WI38 (cell line): Measurements from ENCODE around the gene PRR14.
"Not testable (repeated sequence)": the region's sequence is repeated elsewhere in the genome, so short reads cannot be mapped to it uniquely, and the experiment has no call there.

ENCODE experiments used
- H3K4me3 ChIP-seq: 2 replicates; pipeline ENCODE4 v1.5.1; 2011; ENCODE audit warnings: low read depth, mild to moderate bottlenecking, control low read depth, low read length
- TF ChIP-seq, protein P1 (sequence below): IDR thresholded peaks from 2 replicates; pipeline ENCODE4 v1.5.1; 2012; ENCODE audit warnings: low read depth, mild to moderate bottlenecking, control low read depth, low read length

Gene PRR14

DNA sequence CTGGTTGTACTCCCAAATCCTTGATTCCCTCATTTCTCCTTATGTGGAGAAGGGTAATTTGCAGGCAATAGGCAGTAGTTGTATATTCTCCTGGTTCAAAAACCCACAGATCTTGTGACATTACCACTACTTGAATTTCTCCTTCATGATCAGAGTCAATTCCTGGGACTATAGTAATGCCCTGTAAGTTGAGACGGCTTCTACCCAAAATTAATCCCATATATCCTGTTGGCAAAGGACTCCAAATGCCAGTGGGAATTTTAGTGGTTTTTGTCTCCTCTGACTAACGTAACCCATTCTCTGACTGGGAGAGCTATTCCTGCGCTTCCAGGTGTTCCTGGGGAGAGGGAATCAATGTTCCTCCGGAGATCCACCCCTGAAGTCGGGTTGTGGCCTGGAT, 29.0 kb upstream of the PRR14 start:
- no peak overlapping the region for H3K4me3 ChIP-seq
- TF ChIP-seq, protein P1, sequence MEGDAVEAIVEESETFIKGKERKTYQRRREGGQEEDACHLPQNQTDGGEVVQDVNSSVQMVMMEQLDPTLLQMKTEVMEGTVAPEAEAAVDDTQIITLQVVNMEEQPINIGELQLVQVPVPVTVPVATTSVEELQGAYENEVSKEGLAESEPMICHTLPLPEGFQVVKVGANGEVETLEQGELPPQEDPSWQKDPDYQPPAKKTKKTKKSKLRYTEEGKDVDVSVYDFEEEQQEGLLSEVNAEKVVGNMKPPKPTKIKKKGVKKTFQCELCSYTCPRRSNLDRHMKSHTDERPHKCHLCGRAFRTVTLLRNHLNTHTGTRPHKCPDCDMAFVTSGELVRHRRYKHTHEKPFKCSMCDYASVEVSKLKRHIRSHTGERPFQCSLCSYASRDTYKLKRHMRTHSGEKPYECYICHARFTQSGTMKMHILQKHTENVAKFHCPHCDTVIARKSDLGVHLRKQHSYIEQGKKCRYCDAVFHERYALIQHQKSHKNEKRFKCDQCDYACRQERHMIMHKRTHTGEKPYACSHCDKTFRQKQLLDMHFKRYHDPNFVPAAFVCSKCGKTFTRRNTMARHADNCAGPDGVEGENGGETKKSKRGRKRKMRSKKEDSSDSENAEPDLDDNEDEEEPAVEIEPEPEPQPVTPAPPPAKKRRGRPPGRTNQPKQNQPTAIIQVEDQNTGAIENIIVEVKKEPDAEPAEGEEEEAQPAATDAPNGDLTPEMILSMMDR = no peak

DNA sequence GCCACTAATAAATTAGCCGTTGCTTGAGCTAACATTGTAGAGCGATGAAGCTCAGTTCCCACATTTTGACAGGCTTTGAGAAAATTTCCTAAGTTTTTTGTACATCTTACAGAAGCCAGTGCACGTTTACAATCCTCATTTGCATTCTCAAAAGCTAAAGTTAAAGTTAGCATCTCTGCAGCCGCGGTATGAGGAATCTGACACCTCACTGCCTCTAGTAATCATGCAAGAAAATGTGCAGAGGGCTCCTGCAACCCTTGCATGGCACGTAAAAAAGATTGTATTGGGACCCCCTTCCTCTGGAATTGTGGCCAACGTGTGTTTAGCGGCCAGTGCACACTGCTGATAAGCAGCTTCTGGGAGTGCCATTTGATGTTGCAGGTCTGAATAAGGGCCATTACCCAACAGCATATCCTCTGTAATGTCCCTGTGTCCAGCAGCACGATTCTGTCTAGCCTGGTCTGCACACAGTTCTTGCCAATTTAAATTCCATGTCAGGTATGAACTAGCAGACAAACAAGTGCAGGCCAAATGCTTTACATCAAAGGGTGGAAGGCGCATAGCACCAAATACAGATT, 28.2 kb upstream of the PRR14 start:
- TF ChIP-seq, protein P1 = no peak
- no peak overlapping the region for H3K4me3 ChIP-seq

DNA sequence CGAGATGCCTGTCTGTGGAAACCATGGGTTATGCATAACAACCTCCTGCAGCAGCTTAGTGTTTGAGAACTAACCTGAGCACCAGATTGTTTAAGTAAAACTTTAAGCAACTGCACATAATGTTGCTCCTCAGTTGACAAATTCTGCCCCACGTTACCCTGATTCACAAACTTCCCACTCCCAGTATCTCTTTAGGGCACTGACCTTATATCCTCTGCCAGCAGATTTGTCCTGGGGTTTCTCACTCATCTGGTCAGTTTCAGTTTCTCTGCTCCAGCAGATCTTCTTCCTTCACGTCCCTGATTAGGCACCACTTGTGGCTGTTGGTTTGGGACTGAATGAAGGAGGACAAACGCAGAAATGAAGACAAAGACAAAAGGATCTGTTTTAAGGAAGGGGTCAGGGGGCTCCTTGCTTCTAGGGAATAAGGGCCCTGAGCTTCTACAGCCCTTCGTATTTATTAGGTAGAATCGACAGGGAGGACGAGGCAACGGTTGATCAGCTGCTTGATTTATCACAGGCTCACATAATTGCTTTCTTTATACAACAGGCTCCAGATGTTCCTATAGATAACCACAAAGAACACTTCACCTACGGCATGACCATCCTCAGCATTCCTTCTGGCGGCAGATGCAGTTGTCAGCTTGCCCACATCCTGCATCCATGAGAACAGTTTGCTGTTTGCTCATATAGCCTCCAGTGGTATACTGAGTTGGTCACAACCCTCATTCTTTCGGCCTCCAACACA, 27.1 kb upstream of the PRR14 start:
- TF ChIP-seq, protein P1 = no peak
- no peak overlapping the region for H3K4me3 ChIP-seq

DNA sequence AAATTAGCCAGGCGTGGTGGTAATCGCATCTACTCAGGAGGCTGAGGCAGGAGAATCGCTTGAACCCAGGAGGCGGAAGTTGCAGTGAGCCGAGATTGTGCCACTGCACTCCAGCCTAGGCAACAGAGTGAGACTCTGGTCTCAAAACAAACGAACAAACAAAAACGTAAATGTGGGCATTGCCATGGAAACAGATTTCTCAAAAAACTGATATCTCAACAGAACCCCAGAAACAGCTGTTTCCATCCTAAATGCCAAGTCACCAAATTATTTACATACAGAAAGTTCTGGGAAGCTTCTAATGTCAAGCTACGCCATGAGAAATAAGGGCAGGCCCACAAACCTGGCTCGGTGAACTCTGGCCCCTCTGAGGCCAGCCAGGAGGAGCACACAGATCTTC, 24.5 kb upstream of the PRR14 start:
- H3K4me3 ChIP-seq = no peak overlapping the region
- TF ChIP-seq, protein P1 = no peak

DNA sequence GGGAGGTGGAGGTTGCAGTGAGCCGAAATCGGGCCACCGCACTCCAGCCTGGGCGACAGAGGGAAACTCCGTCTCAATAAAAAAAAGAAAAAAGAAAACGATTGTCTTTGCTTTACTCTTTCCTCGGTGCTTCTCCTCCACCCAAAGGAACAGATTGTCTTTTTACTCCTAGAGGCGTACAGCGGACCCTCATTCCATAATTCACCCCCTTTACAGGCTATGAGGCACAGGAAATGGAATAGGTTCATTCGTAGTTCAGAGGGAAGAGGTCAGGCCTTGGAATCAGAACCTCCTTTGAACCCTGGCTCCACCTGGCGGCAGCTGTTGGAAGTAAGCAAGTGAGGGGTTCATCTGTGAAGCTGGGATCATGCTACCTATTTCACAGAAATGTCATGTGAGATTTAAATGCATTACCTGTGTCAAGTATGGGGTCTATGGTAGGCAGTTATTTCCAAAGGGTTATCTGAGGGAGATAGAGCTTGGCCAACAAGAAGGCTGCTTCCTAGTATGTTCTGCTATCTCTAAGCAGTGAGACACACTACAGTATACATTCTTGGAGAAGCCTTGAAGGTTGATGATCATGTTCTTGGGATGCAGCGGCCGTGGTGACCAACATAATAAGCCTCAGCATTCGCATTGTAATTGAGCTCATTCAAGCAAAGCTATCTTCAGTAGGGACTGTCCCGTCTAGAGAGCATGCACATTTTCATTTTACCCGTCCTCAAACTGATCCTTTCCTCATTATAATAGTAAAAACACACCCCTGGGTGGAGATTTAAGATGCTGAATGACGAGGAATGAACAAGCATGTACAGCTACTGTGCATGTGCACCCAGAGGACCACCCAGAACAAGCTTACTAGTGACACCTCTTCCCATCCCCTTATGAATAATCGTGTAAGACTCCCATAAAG, 21.9 kb upstream of the PRR14 start:
- TF ChIP-seq, protein P1 = peak; percentile 93
- H3K4me3 ChIP-seq = no peak overlapping the region

DNA sequence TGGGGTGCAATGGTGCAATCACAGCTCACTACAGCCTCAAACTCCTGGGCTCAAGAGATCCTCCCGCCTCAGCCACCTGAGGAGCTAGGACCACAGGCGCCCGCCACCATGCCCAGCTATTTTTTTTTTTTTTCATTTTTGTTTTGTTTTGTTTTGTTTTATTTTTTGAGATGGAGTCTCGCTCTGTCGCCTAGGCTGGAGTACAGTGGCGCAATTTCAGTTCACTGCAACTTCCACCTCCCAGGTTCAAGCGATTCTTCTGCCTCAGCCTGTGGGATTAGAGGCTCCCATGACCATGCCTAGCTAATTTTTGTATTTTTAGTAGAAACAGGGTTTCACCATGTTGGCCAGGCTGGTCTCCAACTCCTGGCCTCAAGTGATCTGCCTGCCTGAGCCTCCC, 18.3 kb upstream of the PRR14 start:
- not testable (repeated sequence) for H3K4me3 ChIP-seq

DNA sequence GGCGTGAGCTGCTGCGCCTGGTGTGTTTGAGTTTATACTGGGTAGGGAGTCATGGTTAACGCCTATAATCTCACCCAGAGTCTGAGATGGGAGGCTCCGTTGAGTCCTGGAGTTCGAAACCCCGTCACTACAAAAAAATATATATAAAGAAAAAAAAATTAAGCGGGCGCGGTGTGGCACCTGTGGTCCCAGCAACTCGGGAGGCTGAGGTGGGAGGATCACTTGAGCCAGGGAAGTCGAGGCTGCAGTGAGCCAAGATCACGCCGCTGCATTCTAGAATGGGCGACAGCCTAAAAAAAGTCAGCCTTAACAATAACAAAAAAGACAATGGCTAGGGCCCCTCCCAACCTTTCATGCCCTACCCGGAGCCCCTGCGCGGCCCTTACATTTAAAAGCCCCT, 17.2 kb upstream of the PRR14 start:
- H3K4me3 ChIP-seq = peak overlapping the region; percentile 77
- TF ChIP-seq, protein P1 = no peak
